Neural crest cell (in vitro differentiated cells): ENCODE data around the gene WASHC2A. TPM values are rescaled to one million over a fixed set of nuclear protein-coding genes. Genes with fewer than 3 reads are reported as not detected.
"Not testable (repeated sequence)": the region's sequence is repeated elsewhere in the genome, so short reads cannot be mapped to it uniquely, and the experiment has no call there.

Experiments used
- DNase-seq: peaks from one replicate; pipeline ENCODE4 v3.0.0; 2021; ENCODE audit warnings: low read depth, mixed read lengths, low spot score
- H3K27ac Mint-ChIP-seq: one replicate; pipeline ENCODE4 v1.8.0; 2021; ENCODE audit warnings: mild to moderate bottlenecking, mixed read lengths; ENCODE audit not compliant: unreplicated experiment
- H3K27me3 Mint-ChIP-seq: 2 replicates; pipeline ENCODE4 v1.8.0; 2021; ENCODE audit warnings: low read depth, mild to moderate bottlenecking, mixed read lengths
- H3K36me3 Mint-ChIP-seq: 2 replicates; pipeline ENCODE4 v1.8.0; 2021; ENCODE audit warnings: low read depth, mild to moderate bottlenecking, mixed read lengths
- H3K4me1 Mint-ChIP-seq: 2 replicates; pipeline ENCODE4 v1.8.0; 2021; ENCODE audit warnings: mixed read lengths
- H3K4me3 Mint-ChIP-seq: one replicate; pipeline ENCODE4 v1.8.0; 2021; ENCODE audit warnings: mild to moderate bottlenecking, mixed read lengths
- H3K9me3 Mint-ChIP-seq: 2 replicates; pipeline ENCODE4 v1.8.0; 2021; ENCODE audit warnings: mixed read lengths
- CTCF ChIP-seq: fragments of 200-600 bp; sonication (generic); conservative IDR thresholded peaks from 2 replicates; pipeline ENCODE4 v1.5.0; 2021; ENCODE audit warnings: antibody characterized with exemption, mild to moderate bottlenecking
- total RNA-seq: library from RNA; stranded (reverse); gene quantifications from 2 replicates; pipeline ENCODE4 v1.2.1, GENCODE V29; 2021

Gene WASHC2A
- total RNA-seq, 1 donor from 2014 or later = 38.5 TPM

GRCh38 chr10:50033481-50033880 lies 34.3 kb upstream of the WASHC2A start:
- no peaks in the 10 kb centered on the region for H3K36me3 Mint-ChIP-seq
- H3K4me3 Mint-ChIP-seq = no peak overlapping the region
- no peaks in the 10 kb centered on the region for H3K9me3 Mint-ChIP-seq
- H3K4me1 Mint-ChIP-seq = no peaks in the 10 kb centered on the region
- no peak for DNase-seq
- no peak overlapping the region for H3K27ac Mint-ChIP-seq
- peaks cover 20% of the 10 kb centered on the region for H3K27me3 Mint-ChIP-seq
- no peak for TF ChIP-seq CTCF

GRCh38 chr10:50035337-50035736 lies 32.4 kb upstream of the WASHC2A start:
- not testable (repeated sequence) for H3K4me1 Mint-ChIP-seq, H3K4me3 Mint-ChIP-seq, H3K27ac Mint-ChIP-seq, DNase-seq, H3K9me3 Mint-ChIP-seq, H3K36me3 Mint-ChIP-seq
- peaks cover 27% of the 10 kb centered on the region for H3K27me3 Mint-ChIP-seq

GRCh38 chr10:50044941-50045664 lies 22.7 kb upstream of the WASHC2A start:
- Mint-ChIP-seq H3K4me1 (no peaks in the 10 kb centered on the region), H3K27ac (no peak overlapping the region), H3K27me3 (peaks cover 2% of the 10 kb centered on the region), H3K36me3 (no peaks in the 10 kb centered on the region), H3K4me3 (no peak overlapping the region), H3K9me3 (no peaks in the 10 kb centered on the region)
- no peak for DNase-seq
- no peak for TF ChIP-seq CTCF

GRCh38 chr10:50046457-50046856 lies 21.3 kb upstream of the WASHC2A start:
- not testable (repeated sequence) for H3K36me3 Mint-ChIP-seq, H3K27me3 Mint-ChIP-seq, DNase-seq, H3K27ac Mint-ChIP-seq, H3K4me3 Mint-ChIP-seq, H3K9me3 Mint-ChIP-seq, H3K4me1 Mint-ChIP-seq

- H3K27ac Mint-ChIP-seq, H3K4me1 Mint-ChIP-seq, H3K9me3 Mint-ChIP-seq, H3K27me3 Mint-ChIP-seq, H3K36me3 Mint-ChIP-seq, H3K4me3 Mint-ChIP-seq, DNase-seq: not testable (repeated sequence)
These were observed 20.2 kb upstream of the WASHC2A start for GRCh38 chr10:50047594-50047993.

GRCh38 chr10:50051995-50052660 lies 15.6 kb upstream of the WASHC2A start:
- not testable (repeated sequence) for H3K27ac Mint-ChIP-seq, DNase-seq, H3K9me3 Mint-ChIP-seq, H3K4me3 Mint-ChIP-seq, H3K36me3 Mint-ChIP-seq, H3K4me1 Mint-ChIP-seq
- peaks cover 18% of the 10 kb centered on the region for H3K27me3 Mint-ChIP-seq

GRCh38 chr10:50052778-50053376 lies 14.9 kb upstream of the WASHC2A start:
- not testable (repeated sequence) for H3K27ac Mint-ChIP-seq, H3K4me3 Mint-ChIP-seq, H3K4me1 Mint-ChIP-seq, H3K36me3 Mint-ChIP-seq, DNase-seq, H3K9me3 Mint-ChIP-seq
- peaks cover 22% of the 10 kb centered on the region for H3K27me3 Mint-ChIP-seq

- peaks cover 46% of the 10 kb centered on the region for H3K27me3 Mint-ChIP-seq
- H3K4me1 Mint-ChIP-seq, H3K4me3 Mint-ChIP-seq, H3K36me3 Mint-ChIP-seq, H3K27ac Mint-ChIP-seq, DNase-seq, H3K9me3 Mint-ChIP-seq: not testable (repeated sequence)
These were observed 12.1 kb upstream of the WASHC2A start for GRCh38 chr10:50055494-50056292.

- not testable (repeated sequence) for DNase-seq, H3K4me1 Mint-ChIP-seq, H3K9me3 Mint-ChIP-seq, H3K4me3 Mint-ChIP-seq, H3K27ac Mint-ChIP-seq, H3K36me3 Mint-ChIP-seq
- peaks cover 51% of the 10 kb centered on the region for H3K27me3 Mint-ChIP-seq
These were observed 11.1 kb upstream of the WASHC2A start for GRCh38 chr10:50056654-50057053.

GRCh38 chr10:50058727-50059126 lies 9.0 kb upstream of the WASHC2A start:
- DNase-seq, H3K9me3 Mint-ChIP-seq, H3K27ac Mint-ChIP-seq, H3K4me1 Mint-ChIP-seq, H3K36me3 Mint-ChIP-seq, H3K4me3 Mint-ChIP-seq: not testable (repeated sequence)
- peaks cover 71% of the 10 kb centered on the region for H3K27me3 Mint-ChIP-seq

GRCh38 chr10:50059946-50060345 lies 7.8 kb upstream of the WASHC2A start:
- H3K4me3 Mint-ChIP-seq, H3K9me3 Mint-ChIP-seq, DNase-seq, H3K4me1 Mint-ChIP-seq, H3K36me3 Mint-ChIP-seq, H3K27ac Mint-ChIP-seq: not testable (repeated sequence)
- peaks cover 76% of the 10 kb centered on the region for H3K27me3 Mint-ChIP-seq
